HK-2 (cell line): ENCODE data around the gene TCF4.

ENCODE experiments used
- DNase-seq: peaks from one replicate; pipeline ENCODE4 v3.0.0-alpha.2; 2018; ENCODE audit not compliant: unreplicated experiment

The TCF4 gene

DNA sequence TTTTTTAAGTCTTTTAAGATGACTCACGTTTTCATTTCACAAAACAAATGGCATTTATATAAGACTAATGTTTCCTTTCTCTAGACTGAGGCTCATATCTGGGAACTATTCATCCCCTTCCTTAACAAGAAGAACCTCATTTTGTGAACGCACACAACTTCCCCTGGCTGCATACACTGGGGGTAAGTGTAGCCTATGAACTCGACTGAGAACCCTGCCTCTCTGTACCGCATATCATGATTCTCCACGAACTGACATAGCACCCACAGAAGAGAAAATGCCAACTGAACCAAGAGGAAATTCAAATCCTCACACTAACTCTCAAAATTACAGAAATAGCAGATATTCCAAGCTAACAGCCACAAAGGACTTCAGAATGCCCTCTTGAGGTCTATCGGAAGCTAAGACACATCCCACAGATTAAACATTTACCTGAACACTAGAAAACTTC lies 236.7 kb downstream of the TCF4 start:
- DNase-seq = no peak

GRCh38 chr18:55349685-55350084 lies 238.3 kb downstream of the TCF4 start:
- no peak for DNase-seq

- DNase-seq = no peak
These were observed 240.8 kb downstream of the TCF4 start for GRCh38 chr18:55346961-55347740.

DNA sequence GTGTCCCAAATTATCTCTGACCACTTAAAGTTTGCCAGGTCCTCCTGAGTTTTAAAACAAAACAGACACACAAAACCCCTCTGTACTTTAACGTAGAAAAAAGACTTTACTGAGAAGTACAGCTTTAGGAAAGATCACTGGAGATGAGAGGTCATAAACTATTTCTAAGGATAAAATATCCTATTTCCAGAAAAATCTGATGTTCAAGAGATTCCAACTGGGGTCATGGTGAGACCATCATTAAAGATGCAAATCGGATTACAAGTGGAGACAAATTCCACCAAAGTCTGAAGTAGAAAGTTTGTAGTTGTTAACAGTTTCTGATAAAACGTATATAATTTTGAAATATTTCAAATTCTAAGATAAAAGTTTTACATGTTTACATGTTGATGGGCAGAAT lies 241.6 kb downstream of the TCF4 start:
- DNase-seq = no peak

DNA sequence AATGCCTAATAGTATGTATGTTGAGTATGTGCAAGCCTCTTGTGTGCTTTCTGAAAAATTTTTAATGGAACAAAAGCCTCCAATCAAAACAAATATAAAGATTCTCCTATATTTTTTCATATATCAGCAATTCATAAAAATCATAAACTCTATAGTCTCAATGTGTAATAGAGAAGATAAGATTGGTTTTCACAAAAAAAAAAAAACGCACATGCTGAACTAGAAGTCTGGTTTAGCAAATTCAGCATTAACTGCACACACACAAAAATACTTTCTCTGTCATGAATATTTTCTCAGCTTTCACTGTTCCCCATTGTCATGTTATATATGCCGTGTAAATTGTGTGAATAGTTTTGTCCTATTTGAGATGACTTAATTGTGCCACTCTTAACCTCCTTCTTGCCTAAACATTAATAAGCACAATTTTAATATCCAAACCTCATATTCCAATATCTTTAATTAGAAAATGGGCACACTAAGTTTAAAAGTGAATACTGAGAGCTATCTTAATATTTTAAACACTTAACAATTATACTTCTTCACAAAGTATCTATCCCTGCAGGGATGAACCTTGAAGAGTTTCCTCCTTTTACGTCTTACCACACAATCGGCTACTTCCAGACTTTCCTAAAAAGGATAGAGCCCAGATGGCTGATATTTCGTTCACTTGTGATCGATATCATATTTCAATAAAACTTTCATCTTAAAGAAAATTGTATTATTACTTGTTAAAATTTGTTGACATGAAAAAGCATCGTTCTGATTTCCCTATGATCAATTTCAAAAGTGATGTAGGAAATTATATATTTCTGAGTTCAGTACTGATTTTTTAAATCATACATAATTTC lies 242.7 kb downstream of the TCF4 start:
- no peak for DNase-seq

GRCh38 chr18:55343396-55344073 lies 244.5 kb downstream of the TCF4 start:
- DNase-seq = no peak

- DNase-seq = no peak
These were observed 247.0 kb downstream of the TCF4 start for GRCh38 chr18:55340998-55341397.

DNA sequence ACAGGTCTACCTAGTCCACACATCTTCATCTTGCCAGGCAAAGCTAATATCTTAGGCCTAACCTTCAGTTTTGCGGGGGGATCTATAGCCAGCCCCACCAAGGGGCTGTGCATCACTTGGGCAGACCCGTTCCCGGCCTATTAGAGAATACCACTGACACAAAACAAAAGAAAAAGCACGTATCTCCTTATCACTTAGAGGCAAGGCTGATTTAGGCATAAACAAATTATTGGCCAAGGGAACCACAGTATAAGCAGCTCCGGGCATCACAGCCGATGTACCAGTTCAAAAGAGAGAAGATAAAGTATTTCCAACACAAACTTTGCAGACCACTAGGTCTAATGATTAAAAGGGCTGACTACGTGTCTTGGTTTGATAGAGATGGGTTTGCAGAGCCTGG lies 248.0 kb downstream of the TCF4 start:
- no peak for DNase-seq

GRCh38 chr18:55338978-55339650 lies 248.9 kb downstream of the TCF4 start:
- DNase-seq = no peak

DNA sequence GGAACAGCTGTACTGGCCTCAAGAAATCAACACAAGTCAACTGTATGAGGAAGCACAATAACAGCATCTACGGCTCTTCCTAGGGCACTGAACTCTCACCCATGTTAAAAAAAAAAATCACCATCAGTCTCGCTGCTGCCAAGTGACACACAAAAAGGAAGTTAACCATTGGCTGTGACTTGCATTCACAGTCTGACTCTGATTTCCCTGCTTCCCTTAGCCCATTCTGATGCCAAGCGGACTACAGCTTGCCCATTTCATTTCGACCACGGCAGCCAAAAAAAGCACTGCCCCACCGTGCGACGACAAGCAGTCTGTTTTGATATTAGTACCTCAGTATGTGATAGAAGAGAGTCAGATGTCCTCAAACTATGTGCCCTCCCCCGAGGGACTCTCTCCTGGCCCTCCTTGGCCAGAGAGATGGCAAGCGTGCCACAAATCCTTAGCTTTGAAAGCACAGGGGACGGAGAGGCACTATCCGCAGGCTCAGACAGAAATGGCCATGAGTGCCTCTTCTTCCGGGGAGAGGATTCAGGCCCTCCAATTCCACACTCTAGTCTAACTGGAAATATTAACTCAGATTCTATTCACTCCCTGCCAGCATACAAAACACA lies 250.0 kb downstream of the TCF4 start:
- DNase-seq = no peak

DNA sequence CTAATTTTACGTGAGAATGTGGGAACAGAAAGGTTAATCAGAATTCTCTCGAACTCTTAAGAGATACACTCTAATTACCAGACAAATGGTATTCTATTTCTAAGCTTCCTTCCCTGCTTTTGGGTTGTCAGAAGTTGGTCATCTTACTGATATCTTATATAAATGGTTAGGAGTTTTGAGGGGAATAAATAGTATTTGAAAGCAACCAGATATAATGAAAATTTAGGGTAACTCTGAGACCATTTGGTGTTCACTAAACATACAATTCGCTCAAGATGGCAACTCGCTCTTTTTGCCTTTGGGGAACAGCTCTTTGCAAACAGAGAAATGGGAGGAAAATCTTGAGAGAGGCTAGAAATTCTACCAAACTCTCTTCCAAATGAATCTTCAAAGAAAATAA lies 250.9 kb downstream of the TCF4 start:
- no peak for DNase-seq

DNA sequence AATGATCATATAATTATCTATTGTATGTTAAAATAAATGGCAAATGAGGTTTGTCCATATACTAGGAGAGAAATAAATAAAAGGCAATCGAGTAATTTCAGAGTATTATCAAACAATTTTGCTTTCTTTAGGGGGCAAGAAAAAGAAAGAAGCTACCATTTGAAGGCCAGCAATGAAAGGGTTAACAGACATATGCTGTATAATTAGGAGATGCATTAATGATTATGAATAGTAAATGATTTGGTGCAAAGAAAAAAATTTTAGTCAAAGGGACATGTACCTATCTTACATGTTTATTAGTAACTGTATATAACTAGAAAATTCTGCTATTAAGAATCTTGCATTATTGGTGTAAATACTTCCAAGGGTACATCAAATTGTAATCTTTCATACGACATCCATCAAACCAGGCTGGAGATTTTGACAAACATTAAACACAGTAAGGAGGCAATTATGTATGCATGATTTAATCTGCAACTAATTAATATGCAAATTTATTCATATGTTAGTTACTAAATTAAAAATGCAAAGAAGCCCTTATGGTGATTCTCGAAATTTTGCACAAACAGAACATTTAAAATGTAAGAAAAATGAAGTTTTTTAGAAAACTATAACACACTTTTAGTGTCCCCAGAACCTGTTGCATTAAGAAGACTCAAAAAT lies 251.4 kb downstream of the TCF4 start:
- no peak for DNase-seq

GRCh38 chr18:55334875-55335274 lies 253.1 kb downstream of the TCF4 start:
- DNase-seq = no peak

DNA sequence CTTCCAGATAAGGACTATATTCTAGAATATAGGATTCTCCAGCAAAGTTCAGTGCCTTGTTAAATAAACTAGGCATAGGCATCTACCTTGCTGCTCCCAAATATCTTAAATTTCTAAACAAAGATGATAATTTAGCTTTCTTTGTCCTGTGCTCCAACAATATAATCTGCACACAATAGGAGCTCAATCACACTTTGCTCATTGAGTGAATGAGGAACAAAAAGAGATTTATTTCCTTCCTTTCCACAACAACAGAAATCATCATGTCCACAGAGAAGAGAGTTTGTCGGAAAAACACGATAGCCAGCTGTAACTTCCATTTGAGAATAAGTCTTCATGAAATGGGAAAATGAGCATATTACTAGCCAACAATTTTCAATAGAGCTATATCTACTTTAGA lies 256.7 kb downstream of the TCF4 start:
- no peak for DNase-seq

DNA sequence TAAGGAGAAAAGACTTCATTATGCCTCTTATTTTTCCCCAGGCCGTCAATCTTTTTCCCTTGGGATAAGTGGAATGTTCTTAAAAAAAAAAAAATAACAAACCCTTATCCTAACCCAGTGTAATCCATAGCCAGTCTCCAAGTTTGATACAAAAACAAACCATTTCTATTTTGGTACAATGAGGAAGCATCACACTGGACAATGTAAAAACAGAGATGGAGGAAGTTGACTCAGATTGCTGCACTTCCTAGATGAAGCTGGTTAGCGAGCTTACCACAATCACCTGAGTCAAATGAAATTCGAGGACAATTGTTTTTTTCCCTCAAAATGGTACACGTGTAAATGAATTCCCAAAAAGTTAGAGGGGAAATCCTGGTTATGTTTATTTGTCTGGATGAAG lies 259.7 kb downstream of the TCF4 start:
- DNase-seq = no peak

GRCh38 chr18:55327454-55327853 lies 260.5 kb downstream of the TCF4 start:
- DNase-seq = no peak

DNA sequence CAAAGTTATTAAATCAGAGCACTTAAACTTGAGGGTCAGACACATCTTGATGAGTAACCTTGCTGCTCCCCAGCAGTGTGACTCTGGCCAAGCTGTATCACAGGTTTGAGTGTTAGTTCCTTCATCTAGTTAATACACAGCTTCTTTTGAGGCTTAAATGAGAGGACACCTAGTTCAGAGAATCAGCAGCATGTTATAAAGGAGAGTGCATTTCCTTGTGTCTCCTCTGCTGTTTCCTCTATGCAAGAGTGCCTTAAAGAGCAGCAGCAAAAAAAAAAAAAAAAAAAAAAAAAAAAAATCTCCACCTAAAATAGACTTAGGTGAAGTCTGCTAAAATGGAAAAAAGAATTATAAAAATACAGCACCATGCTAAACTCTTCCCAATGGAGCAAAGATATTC lies 261.9 kb downstream of the TCF4 start:
- no peak for DNase-seq

- DNase-seq = no peak
These were observed 263.8 kb downstream of the TCF4 start for GRCh38 chr18:55324166-55324565.

- no peak for DNase-seq
These were observed 264.7 kb downstream of the TCF4 start for GRCh38 chr18:55323051-55323994.
